BLaER1 treated with 17β-estradiol and CSF1 and Interleukin-3, amounts not matched to agents 10 nM and 100 nM (cell line): Measurements from ENCODE around the gene KCNE2.

Experiments
- H3K27ac ChIP-seq, 11 experiments: shearing (Covaris generic); formaldehyde crosslinking; 2 replicates each; pipeline ENCODE4 v1.8.1; 2022
- H3K27me3 ChIP-seq, 11 experiments: shearing (Covaris generic); formaldehyde crosslinking; 2 replicates each; pipeline ENCODE4 v1.8.1; 2022
- H3K36me3 ChIP-seq, 11 experiments: shearing (Covaris generic); formaldehyde crosslinking; 2 replicates each; pipeline ENCODE4 v1.8.1; 2022
- H3K4me1 ChIP-seq, 10 experiments: shearing (Covaris generic); formaldehyde crosslinking; 2 replicates each; pipeline ENCODE4 v1.8.1; 2022
- H3K4me2 ChIP-seq, 11 experiments: shearing (Covaris generic); formaldehyde crosslinking; 2 replicates each; pipeline ENCODE4 v1.8.1; 2022
- H3K4me3 ChIP-seq, 10 experiments: shearing (Covaris generic); formaldehyde crosslinking; 2 replicates each; pipeline ENCODE4 v1.8.1; 2022
- H3K9ac ChIP-seq, 11 experiments: shearing (Covaris generic); formaldehyde crosslinking; 2 replicates each; pipeline ENCODE4 v1.8.1; 2022
- H3K9me3 ChIP-seq, 11 experiments: shearing (Covaris generic); formaldehyde crosslinking; replicated peaks in 1 of 11; 2 replicates each; pipeline ENCODE4 v1.8.1; 2022
- H4K20me1 ChIP-seq, 11 experiments: shearing (Covaris generic); formaldehyde crosslinking; 2 replicates each; pipeline ENCODE4 v1.8.1; 2022
- Cebpa-rat ChIP-seq, 11 experiments: shearing (Covaris generic); IDR thresholded peaks; 2 replicates each; pipeline ENCODE4 v1.8.1; 2022

The KCNE2 gene

GRCh38 chr21:34363733-34364132 is at the start of gene KCNE2:
TSS of gene KCNE2 (plus strand) at chr21:34364006. CDS start at chr21:34370479, 6,473 bp downstream.
- no peaks in the 10 kb centered on the region for H3K27me3 ChIP-seq

GRCh38 chr21:34319585-34319984 is 44.2 kb upstream of the KCNE2 start:
- Histone ChIP-seq H3K9me3 (peaks cover 0 to 19% (median 8%) of the 10 kb centered on the region in 11 experiments; a peak in 13 of 22 replicates), H3K9ac (no peak overlapping the region), H3K4me1 (no peaks in the 10 kb centered on the region), H3K27me3 (no peaks in the 10 kb centered on the region), H3K4me3 (no peak overlapping the region), H3K4me2 (no peak overlapping the region), H4K20me1 (no peaks in the 10 kb centered on the region), H3K36me3 (no peaks in the 10 kb centered on the region), H3K27ac (no peak overlapping the region)
- no peak for TF ChIP-seq Cebpa-rat (IDR thresholded peaks at IDR 0.05)

More at GRCh38 chr21:34363733-34364132, at the start of gene KCNE2:
- Histone ChIP-seq H4K20me1 (no peaks in the 10 kb centered on the region), H3K4me1 (peaks cover 0 to 17% (median 7%) of the 10 kb centered on the region in 10 experiments; a peak in 7 of 20 replicates), H3K36me3 (no peaks in the 10 kb centered on the region), H3K4me3 (no peak within 1 kb of the TSS), H3K27ac (no peak within 1 kb of the TSS), H3K9ac (no peak within 1 kb of the TSS), H3K9me3 (peaks cover 0 to 4% (median 3%) of the 10 kb centered on the region in 11 experiments; a peak in 14 of 22 replicates), H3K4me2 (peak within 1 kb of the TSS in 2 of 11 experiments; percentile 8 to 37; a peak in 2 of 22 replicates)
- TF ChIP-seq Cebpa-rat (IDR thresholded peaks at IDR 0.05): no peak

DNA sequence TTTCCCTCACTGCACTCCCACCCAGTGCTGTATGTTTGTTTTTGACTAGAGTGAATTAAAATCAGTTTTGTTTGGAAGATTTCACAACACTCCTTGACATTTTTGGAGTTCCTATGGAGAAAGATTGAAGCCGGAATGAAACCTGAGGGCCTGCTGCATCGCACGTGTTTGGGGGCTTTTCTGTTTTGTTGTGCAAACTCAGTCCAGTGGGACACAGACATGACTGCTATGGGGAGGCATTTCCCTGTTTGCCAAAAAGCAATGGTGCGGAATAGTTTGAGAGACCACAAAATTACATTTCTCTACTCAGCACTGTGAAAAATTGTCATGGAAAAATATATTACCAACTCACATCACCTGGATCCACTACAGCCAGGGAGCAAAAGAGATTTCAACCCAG is 43.8 kb upstream of the KCNE2 start:
- H3K27ac ChIP-seq: no peak overlapping the region
- H3K27me3 ChIP-seq: no peaks in the 10 kb centered on the region
- 0 out of 22 replicates have a peak, but pooled peaks of 1 of the 11 experiments have one; percentile 21 for TF ChIP-seq Cebpa-rat (IDR thresholded peaks at IDR 0.05)
- no peak overlapping the region for H3K9ac ChIP-seq
- H3K4me3 ChIP-seq: no peak overlapping the region
- peaks cover 0 to 19% (median 8%) of the 10 kb centered on the region in 11 experiments; a peak in 13 of 22 replicates for H3K9me3 ChIP-seq
- no peak overlapping the region for H3K4me2 ChIP-seq
- no peaks in the 10 kb centered on the region for H3K36me3 ChIP-seq
- no peaks in the 10 kb centered on the region for H4K20me1 ChIP-seq
- no peaks in the 10 kb centered on the region for H3K4me1 ChIP-seq

DNA sequence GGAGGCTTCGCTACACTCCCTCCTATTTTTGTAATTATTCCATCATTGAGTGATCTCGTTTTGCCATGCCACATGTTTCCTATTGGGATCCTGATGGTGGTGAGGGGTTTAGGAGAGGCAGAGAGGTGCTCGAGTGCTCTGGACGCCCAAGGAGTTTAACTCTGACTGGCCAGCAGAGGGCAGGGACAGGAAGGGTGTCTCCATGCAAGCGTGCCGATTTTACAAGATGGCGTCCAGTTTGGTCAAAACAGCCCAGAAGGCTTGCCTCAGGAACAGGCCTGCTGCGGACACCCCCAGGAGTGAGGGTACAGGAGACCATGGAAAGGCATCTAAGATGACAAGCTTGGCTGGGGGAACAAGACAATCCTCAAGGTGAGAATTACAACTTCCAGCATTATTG is 33.8 kb upstream of the KCNE2 start:
- Histone ChIP-seq H3K36me3 (no peaks in the 10 kb centered on the region), H3K4me1 (peaks cover 0 to 4% (median 0%) of the 10 kb centered on the region in 10 experiments; a peak in 2 of 20 replicates), H3K4me2 (no peak overlapping the region), H3K27ac (no peak overlapping the region), H4K20me1 (no peaks in the 10 kb centered on the region), H3K9ac (no peak overlapping the region), H3K4me3 (no peak overlapping the region), H3K27me3 (no peaks in the 10 kb centered on the region), H3K9me3 (peaks cover 13 to 26% (median 16%) of the 10 kb centered on the region in 11 experiments)
- no peak for TF ChIP-seq Cebpa-rat (IDR thresholded peaks at IDR 0.05)

DNA sequence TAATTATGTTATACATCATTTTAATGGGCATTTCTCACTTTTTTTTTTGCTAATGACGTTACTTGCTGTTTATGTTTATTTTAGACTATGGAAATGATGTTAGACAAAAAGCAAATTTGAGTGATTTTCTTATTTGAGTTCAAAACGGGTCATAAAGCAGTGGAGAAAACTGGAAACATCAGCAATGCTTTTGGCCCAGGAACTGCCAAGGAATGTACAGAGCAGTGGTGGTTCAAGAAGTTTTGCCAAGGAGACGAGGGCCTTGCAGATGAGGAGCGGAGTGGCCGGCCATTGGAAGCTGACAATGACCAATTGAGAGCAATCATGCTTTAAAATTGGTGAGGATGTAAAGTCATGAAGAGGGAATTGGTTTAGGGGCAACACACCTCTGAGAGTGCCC is 32.1 kb upstream of the KCNE2 start:
- Histone ChIP-seq H3K9ac (no peak overlapping the region), H3K4me2 (no peak overlapping the region), H3K27ac (no peak overlapping the region), H4K20me1 (no peaks in the 10 kb centered on the region), H3K36me3 (no peaks in the 10 kb centered on the region), H3K9me3 (peaks cover 13 to 26% (median 16%) of the 10 kb centered on the region in 11 experiments), H3K4me3 (no peak overlapping the region), H3K4me1 (peaks cover 0 to 7% (median 0%) of the 10 kb centered on the region in 10 experiments; a peak in 5 of 20 replicates), H3K27me3 (no peaks in the 10 kb centered on the region)
- TF ChIP-seq Cebpa-rat (IDR thresholded peaks at IDR 0.05): no peak

DNA sequence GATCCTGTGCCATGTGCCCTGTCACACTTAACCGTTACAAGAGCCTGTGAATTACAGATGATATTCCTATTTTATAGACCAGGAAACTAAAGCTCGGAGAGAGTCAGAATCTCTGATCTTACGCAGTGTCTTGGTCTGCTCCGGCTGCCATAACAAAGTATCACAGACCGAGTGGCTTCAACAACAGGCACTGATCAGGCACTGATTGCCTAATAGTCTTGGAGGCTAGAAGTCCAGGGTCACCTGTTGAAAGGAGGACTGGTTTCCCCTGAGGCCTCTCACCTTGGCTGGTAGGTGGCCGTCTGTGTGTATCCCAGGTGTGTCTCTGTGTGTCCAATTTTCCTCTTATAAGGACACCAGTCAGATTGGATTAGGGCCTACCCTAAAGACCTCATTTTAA is 31.5 kb upstream of the KCNE2 start:
- Histone ChIP-seq H3K4me3 (no peak overlapping the region), H3K27me3 (no peaks in the 10 kb centered on the region), H4K20me1 (no peaks in the 10 kb centered on the region), H3K4me2 (no peak overlapping the region), H3K9ac (no peak overlapping the region), H3K4me1 (peaks cover 0 to 7% (median 0%) of the 10 kb centered on the region in 10 experiments; a peak in 5 of 20 replicates), H3K36me3 (no peaks in the 10 kb centered on the region), H3K27ac (no peak overlapping the region), H3K9me3 (peaks cover 13 to 26% (median 16%) of the 10 kb centered on the region in 11 experiments)
- TF ChIP-seq Cebpa-rat (IDR thresholded peaks at IDR 0.05): no peak

DNA sequence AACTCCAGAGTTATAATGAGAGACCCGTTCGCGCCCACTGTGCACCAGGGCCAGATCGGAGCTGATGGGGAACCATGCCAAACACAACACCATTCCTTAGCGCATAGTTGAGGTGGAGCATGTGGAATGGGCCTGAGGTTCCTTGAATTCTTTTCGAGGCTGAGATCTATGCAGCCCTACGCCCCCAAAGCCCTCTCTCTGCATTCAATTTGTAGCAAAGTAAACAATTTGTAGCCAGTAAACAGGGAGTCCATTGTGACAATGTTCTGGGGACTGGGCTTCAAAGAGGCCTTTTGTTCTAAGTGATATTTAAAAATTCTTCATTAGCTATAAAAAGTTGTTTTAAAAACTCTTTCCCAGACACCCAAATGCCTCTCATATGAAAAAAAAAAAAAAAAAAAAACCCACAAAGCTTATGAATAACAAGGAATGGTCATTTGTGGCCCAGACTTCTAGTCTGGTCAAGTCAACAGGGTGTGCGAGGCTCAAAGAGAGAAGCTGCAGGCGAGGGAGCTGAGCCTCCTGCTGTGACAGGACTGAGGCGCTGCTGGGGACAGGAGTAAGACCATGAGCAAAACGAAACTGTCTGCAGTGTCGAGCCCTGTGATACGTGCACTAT is 30.6 kb upstream of the KCNE2 start:
- peaks cover 0 to 7% (median 0%) of the 10 kb centered on the region in 10 experiments; a peak in 7 of 20 replicates for H3K4me1 ChIP-seq
- no peak overlapping the region for H3K27ac ChIP-seq
- peaks cover 13 to 24% (median 16%) of the 10 kb centered on the region in 11 experiments for H3K9me3 ChIP-seq
- H3K9ac ChIP-seq: no peak overlapping the region
- H3K4me3 ChIP-seq: no peak overlapping the region
- no peaks in the 10 kb centered on the region for H3K27me3 ChIP-seq
- no peak for TF ChIP-seq Cebpa-rat (IDR thresholded peaks at IDR 0.05)
- H3K36me3 ChIP-seq: no peaks in the 10 kb centered on the region
- no peak overlapping the region for H3K4me2 ChIP-seq
- H4K20me1 ChIP-seq: no peaks in the 10 kb centered on the region

GRCh38 chr21:34335316-34335715 is 28.5 kb upstream of the KCNE2 start:
- H3K4me2 ChIP-seq: no peak overlapping the region
- H3K9ac ChIP-seq: no peak overlapping the region
- H4K20me1 ChIP-seq: no peaks in the 10 kb centered on the region
- TF ChIP-seq Cebpa-rat (IDR thresholded peaks at IDR 0.05): no peak
- peaks cover 0 to 5% (median under 1%) of the 10 kb centered on the region in 11 experiments; a peak in 10 of 22 replicates for H3K9me3 ChIP-seq
- no peaks in the 10 kb centered on the region for H3K27me3 ChIP-seq
- no peaks in the 10 kb centered on the region for H3K36me3 ChIP-seq
- H3K4me3 ChIP-seq: no peak overlapping the region
- peaks cover 0 to 7% (median 0%) of the 10 kb centered on the region in 10 experiments; a peak in 7 of 20 replicates for H3K4me1 ChIP-seq
- H3K27ac ChIP-seq: no peak overlapping the region

GRCh38 chr21:34336245-34336644 is 27.6 kb upstream of the KCNE2 start:
- H3K27me3 ChIP-seq: no peaks in the 10 kb centered on the region
- TF ChIP-seq Cebpa-rat (IDR thresholded peaks at IDR 0.05): no peak
- H4K20me1 ChIP-seq: no peaks in the 10 kb centered on the region

More at GRCh38 chr21:34336245-34336644, 27.6 kb upstream of the KCNE2 start:
- Histone ChIP-seq H3K36me3 (no peaks in the 10 kb centered on the region), H3K27ac (no peak overlapping the region), H3K9me3 (no peaks in the 10 kb centered on the region), H3K4me2 (peak overlapping the region in 1 of 11 experiments; percentile 10; a peak in 1 of 22 replicates), H3K4me1 (peaks cover 0 to 7% (median 0%) of the 10 kb centered on the region in 10 experiments; a peak in 7 of 20 replicates), H3K9ac (no peak overlapping the region), H3K4me3 (no peak overlapping the region)
